Measurements from ENCODE around the gene NLRP3. TPM values are rescaled to one million over a fixed set of nuclear protein-coding genes. Genes with fewer than 3 reads are reported as not detected.
A peak's percentile ranks its signal among the peaks of the same experiment; 100 is the strongest.
"Not testable (repeated sequence)": the region's sequence is repeated elsewhere in the genome, so short reads cannot be mapped to it uniquely, and the experiment has no call there.

Gene NLRP3
- total RNA-seq, 2 experiments from 2014 or later, result 0.33 to 0.44 TPM

DNA sequence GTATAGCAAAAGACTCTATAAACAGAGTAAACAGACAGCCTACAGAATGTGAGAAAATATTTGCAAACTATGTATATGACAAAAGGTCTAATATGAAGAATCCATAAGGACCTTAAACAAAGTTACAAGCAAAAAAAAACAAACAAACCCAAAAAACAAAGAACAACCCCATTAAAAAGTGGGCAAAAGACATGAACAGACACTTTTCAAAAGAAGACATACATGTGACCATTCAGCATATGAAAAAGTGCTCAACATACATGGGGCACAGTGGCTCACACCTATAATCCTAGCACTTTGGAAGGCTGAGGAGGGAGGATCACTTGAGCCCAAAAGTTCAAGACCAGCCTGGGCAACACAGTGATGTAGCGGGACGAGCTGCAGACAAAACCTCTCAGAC, 59.8 kb downstream of the NLRP3 start:
- ATAC-seq, result no peak
- Mint-ChIP-seq H3K4me1 (no peaks in the 10 kb centered on the region), H3K4me3 (no peak overlapping the region), H3K36me3 (no peaks in the 10 kb centered on the region), H3K27ac (no peak overlapping the region), H3K9me3 (ENCODE audit: low read depth) (no peaks in the 10 kb centered on the region), H3K27me3 (no peaks in the 10 kb centered on the region)
- CTCF ChIA-PET, result no interaction called here
- no peak for DNase-seq

GRCh38 chr1:247476328-247477058, 60.5 kb downstream of the NLRP3 start:
- not testable (repeated sequence) for H3K9me3 Mint-ChIP-seq (ENCODE audit: low read depth); H3K36me3 Mint-ChIP-seq; DNase-seq; H3K4me1 Mint-ChIP-seq; H3K27ac Mint-ChIP-seq; ATAC-seq; H3K27me3 Mint-ChIP-seq; H3K4me3 Mint-ChIP-seq
- CTCF ChIA-PET, result interaction anchor here (1.0 to 1.3 kb wide), 2 partner anchors 86 to 104 kb away, joined by 3 to 4 read pairs; no protein-coding TSS in a partner anchor

GRCh38 chr1:247482747-247483146, 66.8 kb downstream of the NLRP3 start:
- ATAC-seq, result no peak
- H3K36me3 Mint-ChIP-seq, result no peaks in the 10 kb centered on the region
- H3K4me3 Mint-ChIP-seq, result no peak overlapping the region
- no peak for DNase-seq
- peaks cover 3% of the 10 kb centered on the region for H3K27me3 Mint-ChIP-seq
- no peak overlapping the region for H3K27ac Mint-ChIP-seq
- H3K9me3 Mint-ChIP-seq (ENCODE audit: low read depth), result no peaks in the 10 kb centered on the region
- H3K4me1 Mint-ChIP-seq, result no peaks in the 10 kb centered on the region
- CTCF ChIA-PET, result no interaction called here

GRCh38 chr1:247487057-247487456, 71.1 kb downstream of the NLRP3 start:
- no peaks in the 10 kb centered on the region for H3K36me3 Mint-ChIP-seq
- no peak overlapping the region for H3K27ac Mint-ChIP-seq
- CTCF ChIA-PET, result interaction anchor here (0.9 to 8.0 kb wide), 6 partner anchors 85 to 114 kb away, joined by 3 to 44 read pairs (median 3); no protein-coding TSS in a partner anchor
- H3K4me1 Mint-ChIP-seq, result no peaks in the 10 kb centered on the region
- H3K27me3 Mint-ChIP-seq, result peaks cover 15% of the 10 kb centered on the region
- H3K4me3 Mint-ChIP-seq, result no peak overlapping the region
- peak; percentile 53 for ATAC-seq
- H3K9me3 Mint-ChIP-seq (ENCODE audit: low read depth), result no peaks in the 10 kb centered on the region
- DNase-seq, result no peak

GRCh38 chr1:247491328-247491727, 75.4 kb downstream of the NLRP3 start:
- peaks cover 28% of the 10 kb centered on the region for H3K27me3 Mint-ChIP-seq
- no peaks in the 10 kb centered on the region for H3K36me3 Mint-ChIP-seq
- ATAC-seq (no peak), DNase-seq (no peak)
- no peaks in the 10 kb centered on the region for H3K9me3 Mint-ChIP-seq (ENCODE audit: low read depth)
- CTCF ChIA-PET, result interaction anchor here (8.0 kb wide), 1 partner anchor 101 kb away, joined by 44 read pairs; no protein-coding TSS in a partner anchor
- H3K4me1 Mint-ChIP-seq, result no peaks in the 10 kb centered on the region
- no peak overlapping the region for H3K4me3 Mint-ChIP-seq
- H3K27ac Mint-ChIP-seq, result no peak overlapping the region

DNA sequence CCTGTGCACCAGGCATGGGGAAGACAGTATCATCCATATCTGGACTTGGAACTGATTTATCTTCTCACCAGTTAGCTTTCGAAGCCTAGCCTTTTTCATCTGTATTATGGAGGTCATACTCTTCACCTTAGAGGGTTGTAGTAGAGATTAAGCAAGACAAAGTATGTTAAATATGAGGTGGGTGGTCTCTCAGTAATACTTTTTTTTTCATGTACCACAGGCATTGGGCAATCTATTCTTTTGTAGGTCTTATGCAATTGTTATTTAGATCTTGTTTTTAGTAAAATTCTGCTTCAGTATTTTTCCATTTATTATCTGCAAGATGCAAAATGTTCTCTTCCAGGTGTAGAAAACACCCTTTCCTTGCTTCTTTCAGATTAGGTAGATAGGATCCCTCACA, 77.1 kb downstream of the NLRP3 start:
- no peaks in the 10 kb centered on the region for H3K9me3 Mint-ChIP-seq (ENCODE audit: low read depth)
- no peak overlapping the region for H3K4me3 Mint-ChIP-seq
- no peak overlapping the region for H3K27ac Mint-ChIP-seq
- no peaks in the 10 kb centered on the region for H3K36me3 Mint-ChIP-seq
- no peak for ATAC-seq
- peaks cover 22% of the 10 kb centered on the region for H3K27me3 Mint-ChIP-seq
- CTCF ChIA-PET, result no interaction called here
- DNase-seq, result no peak
- H3K4me1 Mint-ChIP-seq, result no peaks in the 10 kb centered on the region

DNA sequence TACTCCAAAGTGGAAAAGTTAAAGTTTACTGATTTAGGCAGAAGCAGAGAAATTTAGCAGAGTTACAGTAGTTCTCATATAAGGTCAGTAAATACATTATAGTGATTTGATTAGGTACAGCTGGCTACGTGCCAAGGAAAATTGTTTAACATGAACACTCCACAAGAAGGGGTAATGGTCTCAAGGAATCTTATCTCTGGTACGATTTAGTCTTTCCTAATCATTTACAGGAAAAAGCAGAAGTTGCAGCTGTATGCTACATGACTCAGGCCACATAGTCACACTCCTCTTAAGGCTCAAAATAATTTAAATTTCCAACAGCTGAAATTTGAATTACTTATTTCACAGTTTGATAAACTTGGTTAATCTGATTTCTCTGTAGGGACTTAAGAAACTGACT, 78.8 kb downstream of the NLRP3 start:
- ATAC-seq, result no peak
- H3K4me3 Mint-ChIP-seq, result no peak overlapping the region

GRCh38 chr1:247496581-247497285, 80.8 kb downstream of the NLRP3 start:
- H3K9me3 Mint-ChIP-seq (ENCODE audit: low read depth), result no peaks in the 10 kb centered on the region
- H3K36me3 Mint-ChIP-seq, result no peaks in the 10 kb centered on the region
- H3K27ac Mint-ChIP-seq, result no peak overlapping the region
- no peaks in the 10 kb centered on the region for H3K4me1 Mint-ChIP-seq
- CTCF ChIA-PET, result interaction anchor here (0.9 kb wide), 1 partner anchor 124 kb away, joined by 3 read pairs; no protein-coding TSS in a partner anchor
- DNase-seq, result no peak
- ATAC-seq, result no peak
- peaks cover 17% of the 10 kb centered on the region for H3K27me3 Mint-ChIP-seq
- H3K4me3 Mint-ChIP-seq, result no peak overlapping the region

More for the DNA sequence above, 78.8 kb downstream of the NLRP3 start:
- Mint-ChIP-seq H3K4me1 (no peaks in the 10 kb centered on the region), H3K27ac (no peak overlapping the region), H3K9me3 (ENCODE audit: low read depth) (no peaks in the 10 kb centered on the region), H3K36me3 (no peaks in the 10 kb centered on the region), H3K27me3 (peaks cover 23% of the 10 kb centered on the region)
- no peak for DNase-seq
- CTCF ChIA-PET, result no interaction called here

Other genes with a start within 250 kb of the NLRP3 start
- gene ZNF124, start 244.2 kb upstream of the NLRP3 start, total RNA-seq, result 10 to 100 TPM; 15.0 to 18.6 TPM
- not detected for gene VN1R5, start 160.1 kb upstream of the NLRP3 start, total RNA-seq
- 10 to 100 TPM; 19.5 to 20.7 TPM for gene ZNF496, start 84.3 kb upstream of the NLRP3 start, total RNA-seq
- gene OR2B11, start 41.9 kb downstream of the NLRP3 start, total RNA-seq, result not detected
- not detected for gene OR2C3, start 120.3 kb downstream of the NLRP3 start, total RNA-seq
- not detected for gene GCSAML, start 133.0 kb downstream of the NLRP3 start, total RNA-seq
- not detected for gene OR2G2, start 172.2 kb downstream of the NLRP3 start, total RNA-seq
- not detected for gene OR2G3, start 189.4 kb downstream of the NLRP3 start, total RNA-seq